Ovary (tissue), 9 donors: Measurements from ENCODE around the gene EPB41L4B. TPM values are rescaled to one million over a fixed set of nuclear protein-coding genes. Genes with fewer than 3 reads are reported as not detected.
A peak's percentile ranks its signal among the peaks of the same experiment; 100 is the strongest.

Source experiments
- DNase-seq, 5 donors: peaks; one replicate each; pipeline ENCODE4 v3.0.0-alpha.2; 2019 to 2020
- H3K27ac ChIP-seq, 2 donors: fragments of 200-600 bp; one replicate each; pipeline versions ENCODE4 v1.5.1 to v1.8.0; 2019 to 2022
- H3K27me3 ChIP-seq: fragments of 200-600 bp; one replicate; pipeline ENCODE4 v1.8.0; 2022
- H3K36me3 ChIP-seq: fragments of 200-600 bp; sonication (generic); one replicate; pipeline ENCODE4 v1.5.1; 2019
- H3K4me1 ChIP-seq: one replicate; pipeline ENCODE4 v1.8.1; 2013; ENCODE audit warnings: mild to moderate bottlenecking, moderate library complexity; ENCODE audit not compliant: insufficient read depth
- H3K4me3 ChIP-seq: fragments of 200-600 bp; sonication (generic); one replicate; pipeline ENCODE4 v1.5.1; 2017
- H3K9me3 ChIP-seq, 2 donors: fragments of 200-600 bp in 1 of 2; sonication (generic) in 1 of 2; one replicate each; pipeline versions ENCODE4 v1.5.1 to v1.8.1; 2013 to 2019; ENCODE audit warnings: mild to moderate bottlenecking in 1 of 2, moderate library complexity in 1 of 2
- CTCF ChIP-seq, 3 donors: fragments of 450-650 bp in 2 of 3; fragments of 200-600 bp in 1 of 3; IDR thresholded peaks; one replicate each; pipeline versions ENCODE4 v1.5.1 to v1.8.0; 2016 to 2022; ENCODE audit warnings: antibody characterized with exemption in 3 of 3, mild to moderate bottlenecking in 1 of 3
- EP300 ChIP-seq: sonication (generic); formaldehyde crosslinking; IDR thresholded peaks from one replicate; pipeline ENCODE4 v1.6.1; 2017; ENCODE audit warnings: antibody characterized with exemption
- POLR2A ChIP-seq: fragments of 450-650 bp; IDR thresholded peaks from one replicate; pipeline ENCODE4 v1.6.1; 2017; ENCODE audit warnings: antibody characterized with exemption, mild to moderate bottlenecking, moderate library complexity
- WGBS, 3 donors: extraction: QIAGEN DNeasy Blood & Tissue Kit in 1 of 3; methylation state at CpG; one replicate each; pipeline versions ENCODE4 v1.1.5 to v1.1.7; 2013 to 2017; 5-methylcytosine and 5-hydroxymethylcytosine counted together
- intact Hi-C, 4 donors: fragments of 100-400 bp; cut with DNase I; formaldehyde crosslinking; loops; one replicate each; pipeline versions ENCODE4 v1.11.0 to v1.15.1; 2022 to 2023
- polyA plus RNA-seq, 2 donors: library from polyadenylated mRNA; stranded (reverse); fragments of 200-250 nt in 1 of 2; fragments of 350-450 nt in 1 of 2; fragmentation: Illumina TruSeq in 1 of 2; extraction: RNeasy Lipid Tissue Mini Kit (QIAGEN cat#74804) in 1 of 2; gene quantifications; one replicate each; pipeline ENCODE4 v1.2.3, GENCODE V29; 2013 to 2014
- total RNA-seq, 7 donors: library from RNA; depleted of rRNA in 2 of 7; stranded (reverse); fragments of >200 nt in 2 of 7; fragmentation: NEBNext Ultra II Directional in 3 of 7; extraction: Animal tissue kit (Norgen Biotek cat#: 25700) in 3 of 7; gene quantifications; one replicate each; pipeline versions ENCODE4 v1.1.0 to v1.2.4, GENCODE V29; 2016 to 2023
- donor health status: DM: no; HTN: no; CAD: no; lungs with moderate emphysema.
- donor health status: DM: no; HTN: no; CAD: no.
- donor health status: Bipolar disorder and iron deficiency.
- donor health status: DM: yes; HTN: yes; CAD: no.
- donor health status: DM: no; HTN: no; CAD: no.
- donor health status: DM: yes; HTN: yes; CAD: no.

The EPB41L4B gene
- total and polyA plus RNA-seq, 9 donors, result 8.3 to 34.3 (median 14.0) TPM

- intact Hi-C loops, result loop anchor here in 2 of 4 donors (10.0 kb wide), 2 partner anchors 85 to 435 kb away; no protein-coding TSS in a partner anchor
- Histone ChIP-seq H3K27ac (peak overlapping the region in 1 of 2 donors; percentile 64), H3K27me3 (no peaks in the 10 kb centered on the region), H3K36me3 (no peaks in the 10 kb centered on the region), H3K9me3 (no peaks in the 10 kb centered on the region), H3K4me1 (peaks cover 4% of the 10 kb centered on the region), H3K4me3 (no peak overlapping the region)
- 42 to 52% (median 45%) methylated on average over 11 of the region's 11 CpGs for WGBS, 3 donors
- no peak for TF ChIP-seq EP300
- no peak for TF ChIP-seq CTCF (IDR thresholded peaks at IDR 0.05)
- TF ChIP-seq POLR2A, result no peak
- DNase-seq, result peak in 2 of 5 donors; percentile 29 to 59
Observed at GRCh38 chr9:109329638-109330258, 8.9 kb upstream of the EPB41L4B start.

DNA sequence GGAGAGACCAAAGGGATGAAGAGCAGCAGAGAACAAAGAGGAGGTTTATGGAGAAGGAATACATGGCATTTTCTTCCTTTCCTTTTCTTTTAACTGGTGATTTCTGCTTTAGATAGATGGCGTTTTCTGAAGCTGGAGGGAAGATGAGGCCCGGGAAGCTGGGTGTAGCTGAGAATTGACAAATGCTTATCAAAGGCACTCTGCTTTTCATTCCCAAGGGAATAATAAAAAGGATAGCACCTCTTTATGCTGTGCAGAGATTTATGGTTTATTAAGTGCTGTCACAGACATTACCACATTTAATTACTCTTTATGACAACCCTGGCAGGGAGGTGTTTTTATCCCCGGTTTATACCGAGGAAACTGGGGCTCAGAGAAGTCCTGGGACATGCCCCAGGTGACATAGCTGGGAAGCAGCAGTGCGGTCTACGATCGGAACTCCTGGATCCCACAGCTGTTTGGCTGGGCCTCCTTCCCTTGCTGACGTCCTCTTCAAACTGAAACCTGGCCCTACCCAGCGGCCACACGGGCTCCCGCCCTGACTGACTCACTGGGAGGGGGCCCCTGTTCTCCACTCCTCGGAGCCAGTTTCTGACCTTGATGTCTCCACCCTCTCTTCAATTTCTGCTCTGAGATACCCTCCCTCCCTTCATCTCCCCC lies 8.2 kb upstream of the EPB41L4B start:
- Histone ChIP-seq H3K4me3 (no peak overlapping the region), H3K27me3 (no peaks in the 10 kb centered on the region), H3K36me3 (no peaks in the 10 kb centered on the region), H3K27ac (peak overlapping the region in 1 of 2 donors; percentile 64), H3K4me1 (peaks cover 4% of the 10 kb centered on the region), H3K9me3 (no peaks in the 10 kb centered on the region)
- DNase-seq, result peak; percentile 78 to 86 (median 80)
- TF ChIP-seq CTCF (IDR thresholded peaks at IDR 0.05) (no peak), EP300 (no peak), POLR2A (no peak)
- WGBS, 3 donors, result 22 to 23% (median 22%) methylated on average over 12 of the region's 12 CpGs
- intact Hi-C loops, result loop anchor here in 2 of 4 donors (10.0 kb wide), 2 partner anchors 84 to 434 kb away; no protein-coding TSS in a partner anchor

GRCh38 chr9:109325089-109325488 lies 4.2 kb upstream of the EPB41L4B start:
- no peak for TF ChIP-seq CTCF (IDR thresholded peaks at IDR 0.05)
- TF ChIP-seq EP300, result no peak
- TF ChIP-seq POLR2A, result no peak

GRCh38 chr9:109323771-109324170 lies 2.9 kb upstream of the EPB41L4B start:
- 65 to 84% (median 76%) methylated on average over 3 of the region's 3 CpGs for WGBS, 3 donors
- DNase-seq, result no peak
- H3K4me1 ChIP-seq, result peaks cover 3% of the 10 kb centered on the region
- intact Hi-C loops, result loop anchor here in 2 of 4 donors (10.0 kb wide), 2 partner anchors 79 to 429 kb away; no protein-coding TSS in a partner anchor
- H3K9me3 ChIP-seq, result no peaks in the 10 kb centered on the region
- no peak overlapping the region for H3K27ac ChIP-seq
- H3K36me3 ChIP-seq, result no peaks in the 10 kb centered on the region
- no peak overlapping the region for H3K4me3 ChIP-seq
- TF ChIP-seq EP300, result no peak
- no peak for TF ChIP-seq POLR2A
- TF ChIP-seq CTCF (IDR thresholded peaks at IDR 0.05), result no peak
- no peaks in the 10 kb centered on the region for H3K27me3 ChIP-seq

More at GRCh38 chr9:109325089-109325488, 4.2 kb upstream of the EPB41L4B start:
- H3K4me3 ChIP-seq, result no peak overlapping the region
- H3K9me3 ChIP-seq, result no peaks in the 10 kb centered on the region
- intact Hi-C loops, result loop anchor here in 2 of 4 donors (10.0 kb wide), 2 partner anchors 80 to 430 kb away; no protein-coding TSS in a partner anchor
- no peaks in the 10 kb centered on the region for H3K27me3 ChIP-seq
- no peaks in the 10 kb centered on the region for H3K36me3 ChIP-seq
- H3K4me1 ChIP-seq, result peaks cover 2% of the 10 kb centered on the region
- no peak overlapping the region for H3K27ac ChIP-seq
- no peak for DNase-seq
